T-cell (primary cell): ENCODE data around the gene AREG. TPM values are rescaled to one million over a fixed set of nuclear protein-coding genes. Genes with fewer than 3 reads are reported as not detected.

Experiments used
- ATAC-seq, 4 experiments: fragments of 200-7000 bp in 3 of 4; fragments of 150-1000 bp in 1 of 4; cut with Tn5 transposase; replicated peaks in 1 of 4; 1 replicate in 3 of 4; 2 replicates in 1 of 4; pipeline ENCODE4 v1.10.0; 2021; ENCODE audit warnings: moderate library complexity in 3 of 4, mild to moderate bottlenecking in 2 of 4, moderate number of reproducible peaks in 1 of 4
- CTCF ChIA-PET, 2 donors: fragments of 300-600 bp; sonication (Branson Sonifier 250); formaldehyde crosslinking; loops; one replicate each; lab custom pipeline; 2022; ENCODE audit warnings: antibody characterized with exemption in 2 of 2; lab: Charles Lee
- POLR2A ChIA-PET, 2 donors: fragments of 300-600 bp; sonication (Branson Sonifier 250); formaldehyde crosslinking; loops; one replicate each; lab custom pipeline; 2022; ENCODE audit warnings: antibody characterized with exemption in 2 of 2; lab: Charles Lee
- DNase-seq, 35 experiments: peaks; one replicate each; pipeline versions ENCODE4 v3.0.0 to v3.0.0-alpha.2; 2013 to 2023
- H3K27ac ChIP-seq: one replicate; pipeline ENCODE4 v1.5.1; 2013; ENCODE audit warnings: low read length
- H3K27me3 ChIP-seq, 2 experiments: replicated peaks in 1 of 2; 1 replicate in 1 of 2; 2 replicates in 1 of 2; pipeline versions ENCODE4 v1.6.1 to v1.7.0; 2013; ENCODE audit warnings: low read length in 1 of 2, mixed read lengths in 1 of 2; ENCODE audit not compliant: control insufficient read depth in 2 of 2, insufficient read depth in 2 of 2; ENCODE audit errors: extremely low read depth in 1 of 2
- H3K36me3 ChIP-seq, 2 donors: 1 replicate in 1 of 2; 2 replicates in 1 of 2; pipeline versions ENCODE4 v1.6.1 to v1.7.0; 2013; ENCODE audit warnings: low read length in 1 of 2; ENCODE audit not compliant: control insufficient read depth in 2 of 2, insufficient read depth in 1 of 2; ENCODE audit errors: extremely low read depth in 1 of 2
- H3K4me1 ChIP-seq, 2 experiments: 1 replicate in 1 of 2; 2 replicates in 1 of 2; pipeline versions ENCODE4 v1.6.1 to v1.7.0; 2013; ENCODE audit warnings: low read length in 2 of 2, mixed read lengths in 1 of 2; ENCODE audit not compliant: insufficient read depth in 2 of 2, control insufficient read depth in 1 of 2; ENCODE audit errors: extremely low read depth in 1 of 2
- H3K4me3 ChIP-seq, 2 donors: 1 replicate in 1 of 2; 2 replicates in 1 of 2; pipeline versions ENCODE4 v1.5.1 to v1.7.0; 2013; ENCODE audit warnings: mild to moderate bottlenecking in 2 of 2, low read length in 1 of 2, moderate library complexity in 1 of 2; ENCODE audit not compliant: control insufficient read depth in 1 of 2; ENCODE audit errors: extremely low read depth in 1 of 2
- H3K9me3 ChIP-seq: 2 replicates; pipeline ENCODE4 v1.7.0; 2013
- H3K27ac Mint-ChIP-seq, 2 donors: one replicate each; pipeline ENCODE4 v1.8.0; 2020 to 2021; ENCODE audit warnings: mild to moderate bottlenecking in 2 of 2, mixed read lengths in 2 of 2
- H3K27me3 Mint-ChIP-seq, 2 donors: one replicate each; pipeline ENCODE4 v1.8.0; 2021 to 2022; ENCODE audit warnings: mixed read lengths in 2 of 2
- H3K36me3 Mint-ChIP-seq: one replicate; pipeline ENCODE4 v1.8.0; 2021; ENCODE audit warnings: mixed read lengths
- H3K4me1 Mint-ChIP-seq, 3 donors: one replicate each; pipeline ENCODE4 v1.8.0; 2020 to 2022; ENCODE audit warnings: mixed read lengths in 3 of 3, mild to moderate bottlenecking in 1 of 3
- H3K4me3 Mint-ChIP-seq, 3 donors: one replicate each; pipeline ENCODE4 v1.8.0; 2020 to 2022; ENCODE audit warnings: mild to moderate bottlenecking in 3 of 3, mixed read lengths in 3 of 3, moderate library complexity in 3 of 3
- H3K9me3 Mint-ChIP-seq, 3 donors: one replicate each; pipeline ENCODE4 v1.8.0; 2020 to 2022; ENCODE audit warnings: mixed read lengths in 3 of 3
- WGBS: methylation state at CpG from one replicate; pipeline ENCODE4 v1.1.5; 2013; ENCODE audit warnings: missing lambda C conversion rate; ENCODE audit not compliant: insufficient coverage; 5-methylcytosine and 5-hydroxymethylcytosine counted together
- total RNA-seq, 35 experiments: library from RNA in 6 of 35; stranded (reverse) in 6 of 35; fragments of 120-200 nt in 1 of 35; gene quantifications; one replicate each; pipeline versions ENCODE4 v1.2.1 to v1.2.4 and lab custom pipeline; 2013 to 2026

Gene AREG
- total RNA-seq, 5 donors from 2014 or later (not counting 1 experiment from before 2014, with no cell fraction given) = 0.54 to 29.4 (median 1.1) TPM

DNA sequence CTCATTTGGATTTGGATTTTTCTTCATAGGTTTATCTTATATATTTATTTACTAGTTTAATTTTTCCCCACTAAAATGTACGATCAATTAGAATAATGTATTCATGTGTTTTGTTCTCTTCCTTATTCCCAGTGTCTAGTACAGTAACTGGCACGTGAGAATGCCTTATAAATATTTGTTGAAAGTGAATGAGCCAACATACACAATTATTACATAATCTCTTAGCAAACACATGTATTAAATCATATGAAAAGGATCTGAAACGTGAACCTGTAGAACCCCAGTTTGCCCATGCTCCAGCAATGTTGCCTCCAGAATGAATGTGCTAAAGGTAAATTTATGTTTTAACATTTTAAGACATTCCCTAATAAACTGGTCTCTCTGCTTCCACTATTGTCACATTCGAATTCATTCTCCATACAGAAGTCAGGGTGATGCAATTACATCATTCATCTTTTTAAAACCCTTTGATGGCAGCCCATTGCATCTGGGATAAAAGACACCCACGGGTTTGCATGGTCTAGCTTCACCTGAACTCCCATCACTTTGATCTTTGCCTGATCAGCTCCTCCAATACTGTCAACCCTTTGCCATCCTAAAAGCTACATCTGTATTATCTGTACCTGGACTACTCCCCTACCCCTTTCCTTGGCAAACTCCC lies 30.7 kb upstream of the AREG start:
- DNase-seq = no peak
- Histone ChIP-seq H3K4me1 (no peaks in the 10 kb centered on the region), H3K27me3 (no peaks in the 10 kb centered on the region), H3K36me3 (no peaks in the 10 kb centered on the region), H3K4me3 (no peak overlapping the region), H3K9me3 (no peaks in the 10 kb centered on the region), H3K27ac (no peak overlapping the region)
- H3K4me1 Mint-ChIP-seq = no peaks in the 10 kb centered on the region
- WGBS = 63% methylated on average over 2 of the region's 5 CpGs
- H3K27ac Mint-ChIP-seq = no peak overlapping the region
- CTCF ChIA-PET = no interaction called here
- peaks cover 6 to 16% of the 10 kb centered on the region in 2 donors for H3K27me3 Mint-ChIP-seq
- POLR2A ChIA-PET = no interaction called here
- no peak overlapping the region for H3K4me3 Mint-ChIP-seq
- ATAC-seq = no peak
- no peaks in the 10 kb centered on the region for H3K9me3 Mint-ChIP-seq
- no peaks in the 10 kb centered on the region for H3K36me3 Mint-ChIP-seq

DNA sequence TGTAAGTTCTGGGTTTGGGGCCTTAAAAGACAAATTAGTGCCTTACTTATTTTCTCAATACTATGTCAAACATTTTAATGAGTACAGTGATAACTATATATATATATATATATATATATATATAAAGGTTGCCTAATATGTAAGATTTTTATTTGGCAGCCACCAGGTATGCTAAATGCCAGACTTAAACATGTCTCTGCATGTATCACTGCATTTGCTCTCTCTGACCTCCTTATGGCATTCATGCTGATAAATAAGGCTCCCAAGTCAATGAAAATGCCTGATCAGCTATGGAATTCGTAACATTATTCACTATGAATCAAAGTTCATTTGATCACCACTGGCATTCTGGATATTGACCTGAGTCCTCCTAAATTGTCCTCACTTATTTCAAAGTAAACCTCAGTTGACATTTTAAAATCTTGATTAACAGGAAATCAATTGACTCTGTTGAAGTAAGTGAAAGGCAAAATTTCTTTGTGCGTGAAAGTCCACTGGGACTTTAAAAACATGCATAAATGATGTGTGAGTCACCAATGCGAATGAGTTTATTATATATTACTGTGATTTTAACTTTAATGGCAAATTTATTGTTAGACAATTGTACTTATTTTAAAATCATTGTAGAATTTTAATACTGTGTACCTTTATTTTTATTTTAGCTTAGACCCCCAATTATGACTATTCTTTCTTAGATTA lies 29.2 kb upstream of the AREG start:
- no peak for DNase-seq
- Mint-ChIP-seq H3K9me3 (no peaks in the 10 kb centered on the region), H3K36me3 (no peaks in the 10 kb centered on the region), H3K27ac (no peak overlapping the region), H3K4me1 (no peaks in the 10 kb centered on the region), H3K4me3 (no peak overlapping the region), H3K27me3 (peaks cover 6 to 16% of the 10 kb centered on the region in 2 donors)
- Histone ChIP-seq H3K27me3 (peaks cover 0 to 3% of the 10 kb centered on the region in 2 experiments), H3K36me3 (no peaks in the 10 kb centered on the region), H3K4me3 (no peak overlapping the region), H3K9me3 (no peaks in the 10 kb centered on the region), H3K4me1 (no peaks in the 10 kb centered on the region), H3K27ac (no peak overlapping the region)
- 86% methylated on average over 1 of the region's 3 CpGs for WGBS
- ATAC-seq = no peak
- POLR2A ChIA-PET = interaction anchor here in 1 of 2 donors (0.6 kb wide), 1 partner anchor 19 kb away, joined by 4 read pairs; no protein-coding TSS in a partner anchor
- CTCF ChIA-PET = interaction anchor here (0.6 kb wide), 2 partner anchors 39 to 229 kb away, joined by 3 read pairs; no protein-coding TSS in a partner anchor

DNA sequence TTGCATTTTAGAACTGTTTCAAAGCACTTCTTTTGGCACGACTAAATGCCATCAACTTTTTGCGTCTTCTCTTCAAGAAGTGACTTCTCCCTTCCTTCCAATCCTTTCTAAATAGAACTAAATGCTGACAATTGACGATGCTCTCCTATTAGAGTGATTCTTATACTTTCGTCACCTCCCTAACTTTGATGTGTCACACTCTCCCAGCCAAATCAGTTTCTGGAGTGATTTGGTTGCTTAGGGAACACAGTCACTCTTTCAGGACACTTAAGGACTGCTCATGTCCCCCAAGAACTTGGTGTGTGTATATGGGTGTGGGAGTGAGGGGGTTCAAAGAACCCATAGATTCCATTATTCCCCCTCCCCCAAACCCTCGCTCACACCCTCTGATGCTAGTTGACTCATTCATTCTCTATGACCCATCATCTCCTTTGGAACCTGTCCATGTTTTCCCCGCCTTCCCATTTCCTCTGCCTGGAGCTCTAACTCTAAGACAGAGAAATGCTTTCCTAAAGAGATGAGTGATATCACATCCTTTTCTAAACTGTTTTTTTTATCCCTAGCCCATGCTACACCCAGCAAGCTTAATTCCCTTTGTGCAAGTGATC lies 26.8 kb upstream of the AREG start:
- POLR2A ChIA-PET = interaction anchor here in 1 of 2 donors (0.7 kb wide), 1 partner anchor 29 kb away, joined by 4 read pairs; no protein-coding TSS in a partner anchor
- H3K4me1 ChIP-seq = no peaks in the 10 kb centered on the region
- ATAC-seq = no peak
- no peaks in the 10 kb centered on the region for H3K36me3 ChIP-seq
- no peak for DNase-seq
- H3K36me3 Mint-ChIP-seq = no peaks in the 10 kb centered on the region
- peaks cover 0 to 3% of the 10 kb centered on the region in 2 experiments for H3K27me3 ChIP-seq
- H3K27ac ChIP-seq = no peak overlapping the region
- no peaks in the 10 kb centered on the region for H3K9me3 Mint-ChIP-seq
- no peak overlapping the region for H3K27ac Mint-ChIP-seq
- H3K9me3 ChIP-seq = no peaks in the 10 kb centered on the region
- no peaks in the 10 kb centered on the region for H3K4me1 Mint-ChIP-seq
- CTCF ChIA-PET = no interaction called here
- no peak overlapping the region for H3K4me3 ChIP-seq
- no peak overlapping the region for H3K4me3 Mint-ChIP-seq
- peaks cover 6 to 20% of the 10 kb centered on the region in 2 donors for H3K27me3 Mint-ChIP-seq
- 89% methylated on average over 1 of the region's 6 CpGs for whole genome bisulfite sequencing

DNA sequence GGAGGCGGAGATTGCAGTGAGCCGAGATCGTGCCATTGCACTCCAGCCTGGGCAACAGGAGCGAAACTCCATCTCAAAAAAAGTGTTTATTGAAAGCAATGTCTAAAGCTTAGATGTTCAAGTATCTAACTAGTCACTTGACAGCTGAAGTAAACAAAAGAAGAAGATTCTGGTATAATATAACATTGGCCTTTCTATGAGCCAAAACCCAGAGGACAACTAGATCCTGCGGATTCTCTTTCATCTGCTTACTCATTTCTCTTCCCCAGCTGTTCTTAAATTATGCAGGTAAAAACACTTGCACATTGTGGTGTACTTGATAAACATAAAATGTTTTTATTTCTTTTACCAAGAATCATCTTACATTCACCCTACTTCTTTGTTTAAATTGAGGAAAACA lies 24.1 kb upstream of the AREG start:
- no CpG with 5 or more reads among the region's 5 CpGs for WGBS
- H3K9me3 Mint-ChIP-seq = no peaks in the 10 kb centered on the region
- Histone ChIP-seq H3K9me3 (no peaks in the 10 kb centered on the region), H3K27me3 (peaks cover 0 to 3% of the 10 kb centered on the region in 2 experiments), H3K4me1 (no peaks in the 10 kb centered on the region), H3K4me3 (no peak overlapping the region), H3K36me3 (no peaks in the 10 kb centered on the region), H3K27ac (no peak overlapping the region)
- no peak for ATAC-seq
- no peak overlapping the region for H3K4me3 Mint-ChIP-seq
- H3K27me3 Mint-ChIP-seq = peaks cover 6 to 18% of the 10 kb centered on the region in 2 donors
- H3K27ac Mint-ChIP-seq = no peak overlapping the region
- ChIA-PET CTCF (no interaction called here), POLR2A (no interaction called here)
- H3K36me3 Mint-ChIP-seq = no peaks in the 10 kb centered on the region
- DNase-seq = no peak
- no peaks in the 10 kb centered on the region for H3K4me1 Mint-ChIP-seq

DNA sequence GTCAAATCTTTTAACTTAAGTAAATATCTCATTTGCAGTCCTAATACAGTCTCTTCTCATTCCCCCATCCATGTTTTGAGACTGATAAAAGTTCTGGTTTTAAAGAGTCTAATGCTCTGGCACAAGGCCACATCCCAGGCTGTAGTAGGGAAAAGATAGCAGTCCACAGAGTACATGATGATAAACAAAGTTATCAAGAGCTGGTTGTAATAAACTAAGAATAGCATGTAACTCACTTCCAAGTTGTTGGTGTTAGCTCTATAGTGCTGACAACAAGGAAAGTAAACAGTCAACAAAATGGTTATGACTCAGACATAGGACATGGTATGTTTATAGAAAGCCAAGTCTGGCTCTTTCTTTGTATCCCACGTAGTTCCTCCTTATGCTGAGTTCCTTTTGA lies 21.8 kb upstream of the AREG start:
- H3K27me3 Mint-ChIP-seq = peaks cover 2 to 13% of the 10 kb centered on the region in 2 donors

DNA sequence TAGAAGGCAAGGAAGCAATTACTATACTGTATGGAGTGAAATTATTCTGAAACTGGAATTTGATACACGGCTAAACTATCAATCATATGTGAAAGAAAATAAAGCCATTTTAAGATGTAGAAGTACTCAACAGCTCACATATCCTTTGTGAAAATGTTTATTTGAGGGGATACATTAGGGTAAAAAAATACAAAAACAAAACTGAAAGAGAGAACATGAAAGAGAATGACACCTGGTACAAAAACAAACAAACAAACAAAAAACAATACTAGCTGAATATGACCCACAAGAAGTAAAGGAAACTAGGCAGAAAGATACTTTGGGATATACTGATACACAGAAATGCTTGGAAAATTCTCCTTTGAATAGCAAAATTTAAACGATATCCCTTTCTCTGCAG lies 20.8 kb upstream of the AREG start:
- Mint-ChIP-seq H3K27me3 (peaks cover 0 to 7% of the 10 kb centered on the region in 2 donors), H3K4me3 (no peak overlapping the region), H3K27ac (no peak overlapping the region), H3K9me3 (no peaks in the 10 kb centered on the region), H3K4me1 (no peaks in the 10 kb centered on the region), H3K36me3 (no peaks in the 10 kb centered on the region)
- CTCF ChIA-PET = interaction anchor here in 1 of 2 donors (0.6 kb wide), 1 partner anchor 133 kb away, joined by 3 read pairs; no protein-coding TSS in a partner anchor
- peaks cover 0 to 3% of the 10 kb centered on the region in 2 experiments for H3K27me3 ChIP-seq
- no peaks in the 10 kb centered on the region for H3K9me3 ChIP-seq
- no peaks in the 10 kb centered on the region for H3K36me3 ChIP-seq
- H3K4me3 ChIP-seq = no peak overlapping the region
- H3K27ac ChIP-seq = no peak overlapping the region
- no CpG with 5 or more reads among the region's 2 CpGs for WGBS
- no peak for ATAC-seq
- POLR2A ChIA-PET = no interaction called here
- no peak for DNase-seq
- H3K4me1 ChIP-seq = no peaks in the 10 kb centered on the region

More for the DNA sequence above, 21.8 kb upstream of the AREG start:
- H3K27ac Mint-ChIP-seq = no peak overlapping the region
- H3K9me3 Mint-ChIP-seq = no peaks in the 10 kb centered on the region
- DNase-seq (no peak), ATAC-seq (no peak)
- CTCF ChIA-PET = no interaction called here
- no peaks in the 10 kb centered on the region for H3K36me3 Mint-ChIP-seq
- H3K4me3 Mint-ChIP-seq = no peak overlapping the region
- Histone ChIP-seq H3K27ac (no peak overlapping the region), H3K9me3 (no peaks in the 10 kb centered on the region), H3K27me3 (peaks cover 0 to 3% of the 10 kb centered on the region in 2 experiments), H3K36me3 (no peaks in the 10 kb centered on the region), H3K4me1 (no peaks in the 10 kb centered on the region), H3K4me3 (no peak overlapping the region)
- no peaks in the 10 kb centered on the region for H3K4me1 Mint-ChIP-seq
- POLR2A ChIA-PET = no interaction called here
- WGBS = no CpG with 5 or more reads among the region's 1 CpG
